MM.1S (cell line): ENCODE results near the gene ZPLD1.

Source experiments
- EZH2 ChIP-seq: fragments of 300-600 bp; sonication (generic); optimal IDR thresholded peaks from 2 replicates; pipeline ENCODE3; 2017; ENCODE audit warnings: low read depth, mild to moderate bottlenecking, antibody characterized with exemption, low read length, mixed read lengths
- EZH2phosphoT487 ChIP-seq: fragments of 300-600 bp; sonication (generic); IDR thresholded peaks from 2 replicates; pipeline ENCODE4 v1.6.1; 2018; ENCODE audit warnings: antibody characterized with exemption, low read length
- TF ChIP-seq, protein P1 (sequence below): fragments of 300-600 bp; sonication (generic); IDR thresholded peaks from 2 replicates; pipeline ENCODE4 v1.5.1; 2016; ENCODE audit warnings: antibody characterized with exemption, low read length, mixed read lengths

DNA sequence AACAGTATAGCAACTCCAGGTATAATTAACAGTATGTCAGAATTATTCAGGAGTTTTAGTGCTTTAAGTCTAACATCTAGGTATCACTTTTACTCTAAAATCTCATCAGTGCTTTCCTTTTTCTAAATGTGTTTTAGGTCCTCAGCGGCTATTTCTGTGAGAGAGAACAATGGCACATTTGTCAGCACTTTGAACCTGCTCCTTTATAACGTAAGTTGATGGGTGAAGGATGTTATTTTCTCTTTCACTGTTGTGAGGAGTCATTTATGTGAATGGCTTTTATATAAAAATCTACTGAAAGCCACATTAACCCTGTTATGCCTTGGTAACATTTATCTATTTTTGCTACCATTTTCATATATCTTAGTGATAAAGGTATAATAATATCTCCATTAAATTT lies 22.8 kb downstream of the ZPLD1 start:
- TF ChIP-seq, protein P1, sequence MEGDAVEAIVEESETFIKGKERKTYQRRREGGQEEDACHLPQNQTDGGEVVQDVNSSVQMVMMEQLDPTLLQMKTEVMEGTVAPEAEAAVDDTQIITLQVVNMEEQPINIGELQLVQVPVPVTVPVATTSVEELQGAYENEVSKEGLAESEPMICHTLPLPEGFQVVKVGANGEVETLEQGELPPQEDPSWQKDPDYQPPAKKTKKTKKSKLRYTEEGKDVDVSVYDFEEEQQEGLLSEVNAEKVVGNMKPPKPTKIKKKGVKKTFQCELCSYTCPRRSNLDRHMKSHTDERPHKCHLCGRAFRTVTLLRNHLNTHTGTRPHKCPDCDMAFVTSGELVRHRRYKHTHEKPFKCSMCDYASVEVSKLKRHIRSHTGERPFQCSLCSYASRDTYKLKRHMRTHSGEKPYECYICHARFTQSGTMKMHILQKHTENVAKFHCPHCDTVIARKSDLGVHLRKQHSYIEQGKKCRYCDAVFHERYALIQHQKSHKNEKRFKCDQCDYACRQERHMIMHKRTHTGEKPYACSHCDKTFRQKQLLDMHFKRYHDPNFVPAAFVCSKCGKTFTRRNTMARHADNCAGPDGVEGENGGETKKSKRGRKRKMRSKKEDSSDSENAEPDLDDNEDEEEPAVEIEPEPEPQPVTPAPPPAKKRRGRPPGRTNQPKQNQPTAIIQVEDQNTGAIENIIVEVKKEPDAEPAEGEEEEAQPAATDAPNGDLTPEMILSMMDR: no peak
- TF ChIP-seq EZH2: no peak
- no peak for TF ChIP-seq EZH2phosphoT487
